Parathyroid adenoma (tissue), 2 donors: ENCODE results near the gene YWHAB.

Experiments used
- H2AFZ ChIP-seq: fragments of 300-600 bp; sonication (generic); one replicate; pipeline ENCODE4 v1.7.0; 2017; ENCODE audit warnings: antibody characterized with exemption, mild to moderate bottlenecking
- H3K27ac ChIP-seq: fragments of 300-600 bp; sonication (generic); one replicate; pipeline ENCODE4 v1.7.0; 2017
- H3K27me3 ChIP-seq: fragments of 300-600 bp; sonication (generic); one replicate; pipeline ENCODE4 v1.7.0; 2017; ENCODE audit warnings: low read length; ENCODE audit not compliant: control insufficient read depth, insufficient read depth
- H3K36me3 ChIP-seq: fragments of 300-600 bp; sonication (generic); one replicate; pipeline ENCODE4 v1.7.0; 2017; ENCODE audit warnings: low read length; ENCODE audit not compliant: control insufficient read depth, insufficient read depth
- H3K4me1 ChIP-seq: fragments of 300-600 bp; sonication (generic); one replicate; pipeline ENCODE4 v1.7.0; 2017; ENCODE audit warnings: control low read depth
- H3K4me2 ChIP-seq: fragments of 300-600 bp; sonication (generic); one replicate; pipeline ENCODE4 v1.7.0; 2017; ENCODE audit warnings: low read length
- H3K4me3 ChIP-seq: fragments of 300-600 bp; sonication (generic); one replicate; pipeline ENCODE4 v1.7.0; 2017; ENCODE audit warnings: low read depth, low read length
- H3K79me2 ChIP-seq: fragments of 300-600 bp; sonication (generic); one replicate; pipeline ENCODE4 v1.7.0; 2017; ENCODE audit warnings: control low read depth
- H3K9ac ChIP-seq: fragments of 300-600 bp; sonication (generic); one replicate; pipeline ENCODE4 v1.7.0; 2017; ENCODE audit warnings: mild to moderate bottlenecking
- H3K9me3 ChIP-seq: fragments of 300-600 bp; sonication (generic); one replicate; pipeline ENCODE4 v1.7.0; 2017; ENCODE audit warnings: low read length; ENCODE audit not compliant: control insufficient read depth
- CTCF ChIP-seq: fragments of 300-600 bp; sonication (generic); IDR thresholded peaks from one replicate; pipeline ENCODE4 v1.7.0; 2017; ENCODE audit warnings: antibody characterized with exemption, mild to moderate bottlenecking
- donor health status: primary hyperparathyroidism.

The YWHAB gene

GRCh38 chr20:44954211-44954610 is 68.7 kb downstream of the YWHAB start:
- H2AFZ ChIP-seq: no peak overlapping the region
- no peaks in the 10 kb centered on the region for H3K79me2 ChIP-seq
- no peak overlapping the region for H3K4me2 ChIP-seq
- no peak overlapping the region for H3K27ac ChIP-seq
- peaks cover 5% of the 10 kb centered on the region for H3K4me1 ChIP-seq
- no peaks in the 10 kb centered on the region for H3K27me3 ChIP-seq
- no peak overlapping the region for H3K4me3 ChIP-seq
- no peak overlapping the region for H3K9ac ChIP-seq
- TF ChIP-seq CTCF: no peak
- no peaks in the 10 kb centered on the region for H3K36me3 ChIP-seq
- no peaks in the 10 kb centered on the region for H3K9me3 ChIP-seq

- Histone ChIP-seq H3K27ac (no peak overlapping the region), H3K36me3 (no peaks in the 10 kb centered on the region), H3K9me3 (no peaks in the 10 kb centered on the region), H3K4me2 (no peak overlapping the region), H3K9ac (no peak overlapping the region), H3K27me3 (no peaks in the 10 kb centered on the region), H3K79me2 (no peaks in the 10 kb centered on the region), H3K4me3 (no peak overlapping the region), H2AFZ (no peak overlapping the region), H3K4me1 (peaks cover 5% of the 10 kb centered on the region)
- no peak for TF ChIP-seq CTCF
Observed at GRCh38 chr20:44955270-44955669, 69.8 kb downstream of the YWHAB start.

- Histone ChIP-seq H3K27ac (no peak overlapping the region), H3K9ac (no peak overlapping the region), H3K36me3 (no peaks in the 10 kb centered on the region), H2AFZ (no peak overlapping the region), H3K4me3 (no peak overlapping the region), H3K4me2 (no peak overlapping the region), H3K9me3 (no peaks in the 10 kb centered on the region), H3K79me2 (no peaks in the 10 kb centered on the region), H3K27me3 (no peaks in the 10 kb centered on the region), H3K4me1 (peaks cover 8% of the 10 kb centered on the region)
- no peak for TF ChIP-seq CTCF
Observed at GRCh38 chr20:44956410-44956809, 70.9 kb downstream of the YWHAB start.
